Loucy (cell line): ENCODE results near the gene PLCXD1.

Experiments used
- H2AFZ ChIP-seq: fragments of 200-600 bp; sonication (generic); 2 replicates; pipeline ENCODE4 v1.6.0; 2016; ENCODE audit warnings: antibody characterized with exemption, mild to moderate bottlenecking, low read length, moderate library complexity
- H3F3A ChIP-seq: fragments of 200-600 bp; 2 replicates; pipeline ENCODE4 v1.6.0; 2016; ENCODE audit warnings: antibody characterized with exemption, low read depth, mild to moderate bottlenecking
- H3K27me3 ChIP-seq: fragments of 200-600 bp; sonication (generic); 2 replicates; pipeline ENCODE4 v1.6.1; 2014; ENCODE audit warnings: low read length, mild to moderate bottlenecking; ENCODE audit not compliant: insufficient read depth, poor library complexity, severe bottlenecking
- H3K36me3 ChIP-seq: fragments of 200-600 bp; sonication (generic); 2 replicates; pipeline ENCODE4 v1.6.1; 2016; ENCODE audit warnings: low read length; ENCODE audit not compliant: insufficient read depth
- H3K4me1 ChIP-seq: fragments of 200-600 bp; sonication (generic); 2 replicates; pipeline ENCODE4 v1.5.1; 2014; ENCODE audit warnings: low read length, mild to moderate bottlenecking; ENCODE audit not compliant: insufficient read depth, poor library complexity, severe bottlenecking
- H3K4me2 ChIP-seq: fragments of 200-600 bp; sonication (generic); 2 replicates; pipeline ENCODE4 v1.6.0; 2014; ENCODE audit warnings: antibody characterized with exemption, low read length, low read depth, mild to moderate bottlenecking; ENCODE audit not compliant: poor library complexity, severe bottlenecking
- H3K4me3 ChIP-seq: fragments of 200-600 bp; sonication (generic); 2 replicates; pipeline ENCODE4 v1.5.1; 2014; ENCODE audit warnings: low read length, mild to moderate bottlenecking, mixed read lengths; ENCODE audit not compliant: poor library complexity, severe bottlenecking
- H3K79me2 ChIP-seq: fragments of 200-600 bp; sonication (generic); 2 replicates; pipeline ENCODE4 v1.6.1; 2014; ENCODE audit warnings: low read length; ENCODE audit not compliant: insufficient read depth
- H3K9ac ChIP-seq: fragments of 200-600 bp; sonication (generic); 2 replicates; pipeline ENCODE4 v1.6.0; 2014; ENCODE audit warnings: mild to moderate bottlenecking, low read depth, low read length, moderate library complexity; ENCODE audit not compliant: poor library complexity, severe bottlenecking
- H3K9me2 ChIP-seq: fragments of 200-600 bp; sonication (generic); replicated peaks from 2 replicates; pipeline ENCODE4 v1.6.1; 2016; ENCODE audit warnings: low read depth, low read length, mixed read lengths
- H3K9me3 ChIP-seq: fragments of 200-600 bp; sonication (generic); 2 replicates; pipeline ENCODE4 v1.6.1; 2014; ENCODE audit warnings: mild to moderate bottlenecking, antibody characterized with exemption, low read length, low read depth; ENCODE audit not compliant: insufficient read depth
- H4K20me1 ChIP-seq: fragments of 200-600 bp; sonication (generic); 2 replicates; pipeline ENCODE4 v1.6.0; 2014; ENCODE audit warnings: antibody characterized with exemption, low read length, mild to moderate bottlenecking; ENCODE audit not compliant: insufficient read depth, poor library complexity, severe bottlenecking
- EZH2phosphoT487 ChIP-seq: fragments of 200-600 bp; IDR thresholded peaks from 2 replicates; pipeline ENCODE4 v1.6.1; 2018; ENCODE audit warnings: antibody characterized with exemption, mild to moderate bottlenecking, moderate library complexity, borderline replicate concordance
- TF ChIP-seq, protein P1 (sequence below): fragments of 200-600 bp; sonication (generic); conservative IDR thresholded peaks from 2 replicates; pipeline ENCODE4 v1.5.1; 2014; ENCODE audit warnings: mild to moderate bottlenecking, antibody characterized with exemption, low read length

PLCXD1 gene

DNA sequence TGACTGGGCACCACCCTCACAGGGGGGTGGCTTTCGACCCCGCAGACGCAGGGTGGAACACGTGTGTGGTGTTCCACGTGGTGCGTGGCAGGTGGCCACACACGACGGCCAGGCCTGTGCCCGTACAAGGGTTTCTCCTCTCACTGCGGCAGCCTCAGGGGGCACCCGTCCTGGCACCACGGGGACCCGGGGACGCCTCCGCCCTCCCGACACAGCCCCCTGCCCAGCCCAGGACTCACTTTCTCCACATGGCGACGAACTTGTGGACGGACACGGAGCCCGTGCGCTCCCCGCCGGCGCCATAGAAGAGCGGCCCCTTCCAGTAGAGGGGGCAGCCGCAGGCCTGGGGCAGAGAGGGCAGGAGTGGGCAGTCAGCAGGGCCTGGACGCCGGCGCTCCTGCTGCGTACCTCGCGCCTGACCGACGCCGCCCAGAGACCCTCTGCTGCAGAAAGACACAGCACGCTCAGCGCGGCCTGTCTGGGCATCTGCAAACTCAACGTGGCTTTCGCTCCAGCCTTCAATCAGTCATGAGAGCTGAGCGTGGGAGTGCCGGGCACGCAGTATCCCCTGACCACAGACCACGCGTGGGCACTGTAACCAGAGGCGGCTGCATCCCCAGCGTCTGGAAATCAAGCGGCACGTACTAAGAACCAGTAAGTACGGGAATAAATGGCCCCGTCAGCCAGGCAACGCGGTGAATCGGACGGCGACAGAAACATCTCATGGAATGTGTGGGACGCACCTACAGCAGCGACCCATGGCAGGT, 66.4 kb downstream of the PLCXD1 start:
- H2AFZ ChIP-seq = no peak overlapping the region
- no peak overlapping the region for H3K9ac ChIP-seq
- H4K20me1 ChIP-seq = no peaks in the 10 kb centered on the region
- no peak for TF ChIP-seq EZH2phosphoT487
- TF ChIP-seq, protein P1, sequence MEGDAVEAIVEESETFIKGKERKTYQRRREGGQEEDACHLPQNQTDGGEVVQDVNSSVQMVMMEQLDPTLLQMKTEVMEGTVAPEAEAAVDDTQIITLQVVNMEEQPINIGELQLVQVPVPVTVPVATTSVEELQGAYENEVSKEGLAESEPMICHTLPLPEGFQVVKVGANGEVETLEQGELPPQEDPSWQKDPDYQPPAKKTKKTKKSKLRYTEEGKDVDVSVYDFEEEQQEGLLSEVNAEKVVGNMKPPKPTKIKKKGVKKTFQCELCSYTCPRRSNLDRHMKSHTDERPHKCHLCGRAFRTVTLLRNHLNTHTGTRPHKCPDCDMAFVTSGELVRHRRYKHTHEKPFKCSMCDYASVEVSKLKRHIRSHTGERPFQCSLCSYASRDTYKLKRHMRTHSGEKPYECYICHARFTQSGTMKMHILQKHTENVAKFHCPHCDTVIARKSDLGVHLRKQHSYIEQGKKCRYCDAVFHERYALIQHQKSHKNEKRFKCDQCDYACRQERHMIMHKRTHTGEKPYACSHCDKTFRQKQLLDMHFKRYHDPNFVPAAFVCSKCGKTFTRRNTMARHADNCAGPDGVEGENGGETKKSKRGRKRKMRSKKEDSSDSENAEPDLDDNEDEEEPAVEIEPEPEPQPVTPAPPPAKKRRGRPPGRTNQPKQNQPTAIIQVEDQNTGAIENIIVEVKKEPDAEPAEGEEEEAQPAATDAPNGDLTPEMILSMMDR = no peak
- H3K9me3 ChIP-seq = no peaks in the 10 kb centered on the region
- no peaks in the 10 kb centered on the region for H3K9me2 ChIP-seq
- no peak overlapping the region for H3K4me3 ChIP-seq
- no peaks in the 10 kb centered on the region for H3K27me3 ChIP-seq
- no peaks in the 10 kb centered on the region for H3F3A ChIP-seq
- H3K4me2 ChIP-seq = no peak overlapping the region
- H3K79me2 ChIP-seq = no peaks in the 10 kb centered on the region
- no peaks in the 10 kb centered on the region for H3K4me1 ChIP-seq
- no peaks in the 10 kb centered on the region for H3K36me3 ChIP-seq

DNA sequence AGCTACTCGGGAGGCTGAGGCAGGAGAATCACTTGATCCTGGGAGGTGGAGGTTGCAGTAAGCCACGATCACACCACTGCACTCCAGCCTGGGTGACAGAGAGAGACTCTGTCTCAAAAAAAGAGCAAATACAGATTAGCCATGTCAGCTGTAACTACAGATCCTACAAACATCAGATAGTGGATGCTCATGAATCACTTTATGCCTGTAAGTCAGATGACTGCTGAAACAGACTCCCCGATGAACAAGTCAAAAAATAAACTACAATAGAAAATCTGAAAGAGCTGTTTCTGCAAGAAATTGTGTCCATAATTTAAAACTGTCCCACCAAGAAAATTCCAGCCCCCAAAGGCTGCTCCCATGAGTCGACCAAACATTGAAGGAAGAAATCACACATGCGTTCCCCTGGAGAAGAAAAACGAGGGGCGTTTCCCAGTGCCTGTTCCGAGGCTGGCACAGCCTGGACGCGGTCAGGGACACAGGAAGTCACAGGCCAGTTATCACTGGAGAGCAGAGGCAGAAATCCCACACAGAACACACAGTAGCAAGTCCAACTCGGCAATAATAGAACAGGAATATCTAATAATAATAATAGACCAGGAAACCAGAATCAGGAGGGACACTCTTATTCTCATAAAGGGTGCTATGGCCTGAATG, 67.4 kb downstream of the PLCXD1 start:
- Histone ChIP-seq H3K4me3 (no peak overlapping the region), H3K27me3 (no peaks in the 10 kb centered on the region), H3K9me2 (no peaks in the 10 kb centered on the region), H3K79me2 (no peaks in the 10 kb centered on the region), H3K36me3 (no peaks in the 10 kb centered on the region), H3K9ac (no peak overlapping the region), H3F3A (no peaks in the 10 kb centered on the region), H2AFZ (no peak overlapping the region), H3K4me2 (no peak overlapping the region), H3K9me3 (no peaks in the 10 kb centered on the region), H4K20me1 (no peaks in the 10 kb centered on the region), H3K4me1 (no peaks in the 10 kb centered on the region)
- TF ChIP-seq, protein P1 = no peak
- TF ChIP-seq EZH2phosphoT487 = no peak

- Histone ChIP-seq H4K20me1 (no peaks in the 10 kb centered on the region), H3K9me2 (no peaks in the 10 kb centered on the region), H3F3A (no peaks in the 10 kb centered on the region), H3K79me2 (no peaks in the 10 kb centered on the region), H3K36me3 (no peaks in the 10 kb centered on the region), H3K27me3 (no peaks in the 10 kb centered on the region), H3K4me3 (no peak overlapping the region), H3K9ac (no peak overlapping the region), H3K4me2 (no peak overlapping the region), H3K4me1 (no peaks in the 10 kb centered on the region), H2AFZ (no peak overlapping the region), H3K9me3 (no peaks in the 10 kb centered on the region)
- TF ChIP-seq, protein P1 = no peak
- TF ChIP-seq EZH2phosphoT487 = no peak
Measured at GRCh38 chrX:349196-349595, 68.0 kb downstream of the PLCXD1 start.
